A549 (cell line): ENCODE data around the gene RFESD. TPM values are rescaled to one million over a fixed set of nuclear protein-coding genes. Genes with fewer than 3 reads are reported as not detected.

ENCODE experiments used
- ATAC-seq, 2 experiments: fragments of 200-7000 bp in 1 of 2; fragments of >200 bp in 1 of 2; cut with Nextera tagmentation in 1 of 2; cut with Tn5 transposase in 1 of 2; 3 replicates each; pipeline versions ENCODE4 v1.8.0 to v1.9.1; 2018 to 2020; ENCODE audit warnings: mild to moderate bottlenecking in 1 of 2, moderate library complexity in 1 of 2
- CTCF ChIA-PET: fragments of 300-600 bp; sonication (Branson Sonifier 250); formaldehyde crosslinking; extraction: SDS; loops from one replicate; lab custom pipeline; 2021; ENCODE audit warnings: antibody characterized with exemption, inconsistent platforms; lab: Yijun Ruan, JAX
- POLR2A ChIA-PET: fragments of 350-600 bp; formaldehyde crosslinking; extraction: SDS; loops from one replicate; lab custom pipeline; 2021; ENCODE audit warnings: antibody characterized with exemption, inconsistent platforms; lab: Yijun Ruan, JAX
- DNase-seq, 2 experiments: peaks; one replicate each; pipeline versions ENCODE4 v3.0.0 to v3.0.0-alpha.2; 2011 to 2016; ENCODE audit warnings: low read depth in 1 of 2, low spot score in 1 of 2
- FAIRE-seq: peaks from 2 replicates; lab custom pipeline; 2011; peaks lifted over from hg19 to GRCh38; lab: Jason Lieb, UNC
- H3K27ac ChIP-seq, 2 experiments: fragments of >200 bp; sonication (Bioruptor Twin); formaldehyde crosslinking; 3 replicates each; pipeline ENCODE4 v1.5.1; 2016 to 2017
- H3K4me1 ChIP-seq: fragments of >200 bp; sonication (Bioruptor Twin); formaldehyde crosslinking; 3 replicates; pipeline ENCODE4 v1.6.1; 2016
- H3K4me2 ChIP-seq: fragments of >200 bp; sonication (Bioruptor Twin); formaldehyde crosslinking; 3 replicates; pipeline ENCODE4 v1.6.1; 2016
- H3K4me3 ChIP-seq: fragments of >200 bp; sonication (Bioruptor Twin); formaldehyde crosslinking; 3 replicates; pipeline ENCODE4 v1.5.1; 2016
- H3K9me3 ChIP-seq: fragments of >200 bp; sonication (Bioruptor Twin); formaldehyde crosslinking; 3 replicates; pipeline ENCODE4 v1.6.1; 2016
- BCL3 ChIP-seq: fragments of >200 bp; sonication (Bioruptor Twin); formaldehyde crosslinking; IDR thresholded peaks from 3 replicates; pipeline ENCODE4 v1.6.1; 2016
- CBX2 ChIP-seq: fragments of 200-600 bp; sonication (generic); IDR thresholded peaks from 2 replicates; pipeline ENCODE4 v1.6.1; 2016; ENCODE audit warnings: low read depth, mild to moderate bottlenecking, borderline replicate concordance
- CBX8 ChIP-seq: fragments of 200-600 bp; sonication (generic); IDR thresholded peaks from 2 replicates; pipeline ENCODE4 v1.6.1; 2016
- CHD4 ChIP-seq: fragments of 200-600 bp; sonication (generic); IDR thresholded peaks from 2 replicates; pipeline ENCODE4 v1.6.1; 2016; ENCODE audit warnings: antibody characterized with exemption, mild to moderate bottlenecking, borderline replicate concordance
- E2F6 ChIP-seq: IDR thresholded peaks from 2 replicates; pipeline ENCODE4 v1.6.1; 2012; ENCODE audit warnings: low read depth, borderline replicate concordance
- EHF ChIP-seq: fragments of 250-450 bp; sonication (Bioruptor Pico); IDR thresholded peaks from 2 replicates; pipeline ENCODE4 v1.5.0; 2020; ENCODE audit warnings: mild to moderate bottlenecking
- EHMT2 ChIP-seq: fragments of 200-600 bp; sonication (generic); IDR thresholded peaks from 2 replicates; pipeline ENCODE4 v1.6.1; 2016; ENCODE audit warnings: antibody characterized with exemption, low read depth, mild to moderate bottlenecking, moderate library complexity
- EP300 ChIP-seq, 2 experiments: fragments of >200 bp; sonication (Bioruptor Twin); formaldehyde crosslinking; IDR thresholded peaks; 2 replicates in 1 of 2; 3 replicates in 1 of 2; pipeline ENCODE4 v1.6.1; 2016 to 2017
- ESRRA ChIP-seq: fragments of 150-350 bp; IDR thresholded peaks from 2 replicates; pipeline ENCODE4 v1.6.1; 2014; ENCODE audit warnings: mild to moderate bottlenecking, low read length, borderline replicate concordance
- GATA3 ChIP-seq: IDR thresholded peaks from 2 replicates; pipeline ENCODE4 v1.6.1; 2012; ENCODE audit warnings: borderline replicate concordance
- HES2 ChIP-seq: fragments of >200 bp; sonication (Bioruptor Twin); formaldehyde crosslinking; IDR thresholded peaks from 2 replicates; pipeline ENCODE4 v1.6.1; 2016
- HEYL ChIP-seq: fragments of 250-450 bp; sonication (Bioruptor Pico); IDR thresholded peaks from 2 replicates; pipeline ENCODE4 v1.8.0; 2021; ENCODE audit warnings: mild to moderate bottlenecking, moderate library complexity
- HMGXB4 ChIP-seq: fragments of 250-450 bp; sonication (Bioruptor Pico); IDR thresholded peaks from 2 replicates; pipeline ENCODE4 v1.5.0; 2021; ENCODE audit warnings: mild to moderate bottlenecking, moderate library complexity, borderline replicate concordance
- HOXB5 ChIP-seq: fragments of 250-450 bp; sonication (Bioruptor Pico); IDR thresholded peaks from 2 replicates; pipeline ENCODE4 v1.5.0; 2020; ENCODE audit warnings: mild to moderate bottlenecking, moderate library complexity
- JUN ChIP-seq, 2 experiments: fragments of >200 bp; sonication (Bioruptor Twin); formaldehyde crosslinking; IDR thresholded peaks; 2 replicates in 1 of 2; 3 replicates in 1 of 2; pipeline ENCODE4 v1.6.1; 2016 to 2017
- KDM1A ChIP-seq: fragments of 200-600 bp; sonication (generic); IDR thresholded peaks from 2 replicates; pipeline ENCODE4 v1.6.1; 2016; ENCODE audit warnings: low read depth, mild to moderate bottlenecking
- KDM5A ChIP-seq: fragments of 200-600 bp; sonication (generic); IDR thresholded peaks from 2 replicates; pipeline ENCODE4 v1.6.1; 2016; ENCODE audit warnings: antibody characterized with exemption, mild to moderate bottlenecking
- MAFK ChIP-seq: fragments of 450-650 bp; IDR thresholded peaks from 2 replicates; pipeline ENCODE4 v1.6.1; 2014; ENCODE audit not compliant: partially characterized antibody
- MAX ChIP-seq: IDR thresholded peaks from 2 replicates; pipeline ENCODE4 v1.6.1; 2012
- MAZ ChIP-seq: fragments of 150-350 bp; IDR thresholded peaks from 2 replicates; pipeline ENCODE4 v1.6.1; 2014; ENCODE audit warnings: antibody characterized with exemption, low read depth, low read length, borderline replicate concordance
- NFE2L2 ChIP-seq: fragments of 150-350 bp; conservative IDR thresholded peaks from 2 replicates; pipeline ENCODE4 v1.6.1; 2014; ENCODE audit warnings: low read length
- PBX3 ChIP-seq: IDR thresholded peaks from 2 replicates; pipeline ENCODE4 v1.6.1; 2012
- PHF8 ChIP-seq: fragments of 200-600 bp; sonication (generic); IDR thresholded peaks from 2 replicates; pipeline ENCODE4 v1.6.1; 2016; ENCODE audit warnings: low read depth, mild to moderate bottlenecking, antibody characterized with exemption, moderate library complexity, borderline replicate concordance
- POLR2AphosphoS2 ChIP-seq: conservative IDR thresholded peaks from 2 replicates; pipeline ENCODE4 v1.6.1; 2012; ENCODE audit warnings: low read length, improper control_type of control experiment, inconsistent platforms
- RAD21 ChIP-seq, 2 experiments: fragments of >200 bp in 1 of 2; sonication (Bioruptor Twin) in 1 of 2; formaldehyde crosslinking in 1 of 2; IDR thresholded peaks in 1 of 2; conservative IDR thresholded peaks in 1 of 2; 2 replicates in 1 of 2; 3 replicates in 1 of 2; pipeline ENCODE4 v1.6.1; 2012 to 2018; ENCODE audit warnings: inconsistent platforms in 1 of 2
- RARB ChIP-seq: fragments of 250-450 bp; sonication (Bioruptor Pico); IDR thresholded peaks from 2 replicates; pipeline ENCODE4 v1.8.0; 2021; ENCODE audit warnings: mild to moderate bottlenecking, moderate library complexity
- RNF2 ChIP-seq: fragments of 200-600 bp; sonication (generic); IDR thresholded peaks from 2 replicates; pipeline ENCODE4 v1.6.1; 2016; ENCODE audit warnings: low read depth, mild to moderate bottlenecking, antibody characterized with exemption, moderate library complexity, borderline replicate concordance
- SMC3 ChIP-seq: fragments of >200 bp; sonication (Bioruptor Twin); formaldehyde crosslinking; IDR thresholded peaks from 3 replicates; pipeline ENCODE4 v1.6.1; 2018; ENCODE audit warnings: inconsistent platforms
- TFCP2L1 ChIP-seq: fragments of 250-450 bp; sonication (Bioruptor Pico); IDR thresholded peaks from 2 replicates; pipeline ENCODE4 v1.5.0; 2021; ENCODE audit warnings: mild to moderate bottlenecking
- USF2 ChIP-seq: fragments of 450-650 bp; IDR thresholded peaks from 2 replicates; pipeline ENCODE4 v1.6.1; 2014; ENCODE audit warnings: antibody characterized with exemption
- ZFP36 ChIP-seq: fragments of 450-650 bp; IDR thresholded peaks from 2 replicates; pipeline ENCODE4 v1.6.1; 2014; ENCODE audit warnings: borderline replicate concordance; ENCODE audit not compliant: partially characterized antibody
- ZSCAN20 ChIP-seq: fragments of 250-450 bp; sonication (Bioruptor Pico); IDR thresholded peaks from 2 replicates; pipeline ENCODE4 v1.8.0; 2022; ENCODE audit warnings: mild to moderate bottlenecking, moderate library complexity
- WGBS: methylation state at CpG from one replicate; pipeline ENCODE4 v1.1.6; 2017; ENCODE audit errors: missing lambda C conversion rate; 5-methylcytosine and 5-hydroxymethylcytosine counted together
- polyA minus RNA-seq: library from RNA; depleted of rRNA, polyadenylated mRNA; stranded (reverse); fragments of >200 nt; gene quantifications from 2 replicates; pipeline ENCODE4 v1.2.3, GENCODE V29; 2011; rRNA and poly(A)+ RNA removed
- polyA plus RNA-seq, 4 experiments: library from polyadenylated mRNA; depleted of rRNA in 3 of 4; stranded (reverse); fragments of >200 nt; fragmentation: RNase III in 1 of 4; extraction: RNeasy Plus Mini Kit Qiagen cat#74134 plus additional on column Dnase treatment in 1 of 4; gene quantifications; 2 replicates in 3 of 4; 3 replicates in 1 of 4; pipeline ENCODE4 v1.2.3, GENCODE V29; 2011 to 2017

Gene RFESD
- polyA plus RNA-seq (2011; rRNA removed) (4.8 and 5.4 TPM in 2 replicates), polyA plus RNA-seq (2017; fragmentation: RNase III; extraction: RNeasy Plus Mini Kit Qiagen cat#74134 plus additional on column Dnase treatment) (1.6 to 2.1 TPM (median 2.0 TPM) in 3 replicates), polyA minus RNA-seq (0.97 and 1.8 TPM in 2 replicates)
- 0.96 and 1.0 TPM in 2 replicates for polyA plus RNA-seq (2012; cell fraction: cytosol; rRNA removed)
- polyA plus RNA-seq (2012; cell fraction: nucleus; rRNA removed), result 0.34 and 0.35 TPM in 2 replicates

- ChIA-PET CTCF (interaction anchor here (0.6 to 7.7 kb wide), 17 partner anchors 9 to 297 kb away, joined by 3 to 104 read pairs (median 4); partner anchors contain the start of genes GLRX and RHOBTB3), POLR2A (interaction anchor here (0.6 to 2.1 kb wide), 16 partner anchors 9 to 201 kb away, joined by 3 to 32 read pairs (median 4); partner anchors contain the start of genes ARSK, GLRX, RHOBTB3 and SKIC3)
- Histone ChIP-seq H3K27ac (peak within 1 kb of the TSS; percentile 85 to 87), H3K4me1 (peaks cover 14% of the 10 kb centered on the region), H3K4me2 (peak within 1 kb of the TSS; percentile 89), H3K9me3 (no peaks in the 10 kb centered on the region), H3K4me3 (peak within 1 kb of the TSS; percentile 47)
- peak; percentile 83 to 99 for DNase-seq
- WGBS, result 2% methylated on average over 31 of the region's 60 CpGs
- peak; percentile 98 for ATAC-seq
- no peak for FAIRE-seq
- TF ChIP-seq ESRRA (no peak), BCL3 (peak; percentile 72; the same call in 1 of the 3 replicates), MAX (peak; percentile 94), POLR2AphosphoS2 (no peak), SMC3 (no peak), HEYL (CRISPR knock-in tag) (no peak), EHF (CRISPR knock-in tag) (no peak), CBX2 (no peak), CBX8 (no peak), PBX3 (peak; percentile 80), USF2 (peak; percentile 98), RNF2 (no peak), RAD21 (conservative IDR thresholded peaks at IDR 0.05 in 1 of 2, IDR thresholded peaks at IDR 0.05 in 1 of 2) (peak in 1 of 2 experiments; percentile 32; a peak in 1 of 5 replicates), ZFP36 (no peak), EP300 (IDR thresholded peaks at IDR 0.05) (no peak), JUN (IDR thresholded peaks at IDR 0.05) (peak; percentile 76 to 85; a peak in 3 of 5 replicates), HOXB5 (CRISPR knock-in tag) (0 out of 2 replicates have a peak, but pooled peaks have one; percentile 61), NFE2L2 (no peak), MAZ (no peak), MAFK (no peak), HES2 (no peak), HMGXB4 (no peak), RARB (CRISPR knock-in tag) (no peak), TFCP2L1 (CRISPR knock-in tag) (no peak), KDM5A (no peak), GATA3 (peak; percentile 91), EHMT2 (no peak), CHD4 (no peak), PHF8 (peak; percentile 91), KDM1A (no peak), ZSCAN20 (CRISPR knock-in tag) (no peak), E2F6 (peak; percentile 72)
Measured at GRCh38 chr5:95646569-95647431, at the start of gene RFESD. Gene RFESD, plus strand, starts transcription at chr5:95646777. Its CDS starts 5,495 bp downstream, at chr5:95652272.
